K562 (cell line): Measurements from ENCODE around the gene TENM3. TPM values are rescaled to one million over a fixed set of nuclear protein-coding genes. Genes with fewer than 3 reads are reported as not detected.

Source experiments
- ATAC-seq: fragments of 200-7000 bp; cut with Tn5 transposase; 3 replicates; pipeline ENCODE4 v1.9.1; 2020; ENCODE audit warnings: moderate library complexity
- BruUV-seq: library from RNA; stranded (reverse); fragments of 400-500 nt; replicated peaks from 2 replicates; lab custom pipeline; 2021; lab: Mats Ljungman, UMichigan
- CTCF ChIA-PET: fragments of 300-600 bp; formaldehyde crosslinking; extraction: SDS; loops from one replicate; lab custom pipeline; 2021; ENCODE audit warnings: low intra/inter-chr PET ratio; lab: Yijun Ruan, JAX
- POLR2A ChIA-PET: fragments of 300-600, 350-650 bp; sonication (Branson Sonifier 250); formaldehyde crosslinking; extraction: SDS; loops from one replicate; lab custom pipeline; 2021; ENCODE audit warnings: antibody characterized with exemption, inconsistent platforms; lab: Yijun Ruan, JAX
- DNase-seq, 4 experiments: peaks; one replicate each; pipeline versions ENCODE4 v3.0.0 to v3.0.0-alpha.2; 2011 to 2018; ENCODE audit warnings: low spot score in 3 of 4, mixed read lengths in 3 of 4; ENCODE audit errors: extremely low read depth in 1 of 4
- FAIRE-seq: peaks from 2 replicates; lab custom pipeline; 2011; peaks lifted over from hg19 to GRCh38; lab: Jason Lieb, UNC
- H2AFZ ChIP-seq: 2 replicates; pipeline ENCODE4 v1.6.0; 2011; ENCODE audit warnings: low read depth, low read length, control low read depth, inconsistent platforms
- H3K27ac ChIP-seq: fragments of 200-600 bp; 3 replicates; pipeline ENCODE4 v1.8.0; 2011; ENCODE audit warnings: low read depth, mild to moderate bottlenecking, control low read depth, inconsistent platforms, low read length, moderate library complexity, mixed read lengths; ENCODE audit errors: extremely low read depth
- H3K27me3 ChIP-seq, 2 experiments: fragments of 300-600 bp in 1 of 2; 2 replicates in 1 of 2; 3 replicates in 1 of 2; pipeline versions ENCODE4 v1.6.0 to v1.8.0; 2011; ENCODE audit warnings: inconsistent platforms in 2 of 2, low read length in 2 of 2, mild to moderate bottlenecking in 1 of 2, mixed read lengths in 1 of 2, moderate library complexity in 1 of 2; ENCODE audit not compliant: control insufficient read depth in 2 of 2, insufficient read depth in 2 of 2
- H3K36me3 ChIP-seq: fragments of 300-600 bp; 3 replicates; pipeline ENCODE4 v1.8.0; 2011; ENCODE audit warnings: mild to moderate bottlenecking, low read length, inconsistent platforms; ENCODE audit not compliant: control insufficient read depth, insufficient read depth
- H3K4me1 ChIP-seq, 2 experiments: fragments of 200-600 bp in 1 of 2; replicated peaks in 1 of 2; 2 replicates in 1 of 2; 3 replicates in 1 of 2; pipeline versions ENCODE4 v1.5.1 to v1.8.0; 2011; ENCODE audit warnings: inconsistent platforms in 2 of 2, low read length in 2 of 2, mild to moderate bottlenecking in 1 of 2, mixed read lengths in 1 of 2, moderate library complexity in 1 of 2; ENCODE audit not compliant: control insufficient read depth in 2 of 2, insufficient read depth in 2 of 2
- H3K4me2 ChIP-seq: 2 replicates; pipeline ENCODE4 v1.6.1; 2011; ENCODE audit warnings: low read length, control low read depth, inconsistent platforms, mixed read lengths; ENCODE audit not compliant: insufficient read depth
- H3K4me3 ChIP-seq: fragments of 200-600 bp; sonication (generic), shearing (Covaris generic); 2 replicates; pipeline ENCODE4 v1.5.1; 2016; ENCODE audit warnings: control low read depth, inconsistent platforms
- H3K79me2 ChIP-seq: fragments of 200-600 bp; 3 replicates; pipeline ENCODE4 v1.8.0; 2011; ENCODE audit warnings: low read length, inconsistent platforms; ENCODE audit not compliant: control insufficient read depth, insufficient read depth
- H3K9ac ChIP-seq, 2 experiments: 2 replicates each; pipeline versions ENCODE4 v1.6.0 to v1.6.1; 2011; ENCODE audit warnings: low read depth in 2 of 2, low read length in 2 of 2, control low read depth in 1 of 2, inconsistent platforms in 1 of 2, mild to moderate bottlenecking in 1 of 2, mixed read lengths in 1 of 2; ENCODE audit not compliant: insufficient read depth in 1 of 2
- H3K9me1 ChIP-seq: one replicate; pipeline ENCODE4 v1.6.0; 2011; ENCODE audit warnings: inconsistent platforms, mild to moderate bottlenecking, low read length, moderate library complexity; ENCODE audit not compliant: control insufficient read depth, insufficient read depth
- H3K9me3 ChIP-seq: replicated peaks from 2 replicates; pipeline ENCODE4 v1.5.1; 2011; ENCODE audit warnings: low read depth, low read length, inconsistent platforms; ENCODE audit not compliant: control insufficient read depth, insufficient read depth
- H4K20me1 ChIP-seq: replicated peaks from 2 replicates; pipeline ENCODE4 v1.6.1; 2011; ENCODE audit warnings: low read length, inconsistent platforms, mixed read lengths; ENCODE audit not compliant: control insufficient read depth, insufficient read depth
- CAMTA2 ChIP-seq: fragments of 250-450 bp; sonication (Bioruptor Pico); conservative IDR thresholded peaks from 2 replicates; pipeline ENCODE4 v1.5.1; 2022
- CGGBP1 ChIP-seq: fragments of 250-450 bp; sonication (Bioruptor Pico); IDR thresholded peaks from 2 replicates; pipeline ENCODE4 v1.9.0; 2021; ENCODE audit warnings: mild to moderate bottlenecking
- HSF4 ChIP-seq: fragments of 250-450 bp; sonication (Bioruptor Pico); IDR thresholded peaks from 2 replicates; pipeline ENCODE4 v2.1.2; 2022; ENCODE audit warnings: mild to moderate bottlenecking, moderate library complexity, borderline replicate concordance
- KDM5B ChIP-seq: fragments of 200-600 bp; sonication (generic); IDR thresholded peaks from 2 replicates; pipeline ENCODE4 v1.6.1; 2012; ENCODE audit warnings: low read depth, mild to moderate bottlenecking, moderate library complexity, low read length, control low read depth, inconsistent platforms; ENCODE audit not compliant: insufficient replicate concordance
- MAFG ChIP-seq: fragments of 450-650 bp; conservative IDR thresholded peaks from 2 replicates; pipeline ENCODE4 v1.6.1; 2016; ENCODE audit warnings: missing genetic modification characterization, missing compliant biosample characterization
- MIER1 ChIP-seq: fragments of 450-650 bp; IDR thresholded peaks from 2 replicates; pipeline ENCODE4 v1.6.1; 2016; ENCODE audit warnings: antibody characterized with exemption, mild to moderate bottlenecking, low read depth
- PATZ1 ChIP-seq: fragments of 250-450 bp; sonication (Bioruptor Pico); IDR thresholded peaks from 2 replicates; pipeline ENCODE4 v1.5.0; 2020; ENCODE audit warnings: mild to moderate bottlenecking, borderline replicate concordance
- RAD21 ChIP-seq, 2 experiments: fragments of 250-450 bp in 1 of 2; fragments of 450-650 bp in 1 of 2; sonication (Bioruptor Pico) in 1 of 2; formaldehyde crosslinking in 1 of 2; IDR thresholded peaks in 1 of 2; conservative IDR thresholded peaks in 1 of 2; 2 replicates each; pipeline versions ENCODE4 v1.4.0 to v1.8.0; 2020 to 2022; ENCODE audit warnings: mild to moderate bottlenecking in 2 of 2, moderate library complexity in 1 of 2
- RFX5 ChIP-seq: IDR thresholded peaks from 2 replicates; pipeline ENCODE4 v1.6.1; 2011; ENCODE audit warnings: low read depth, mild to moderate bottlenecking, improper control_type of control experiment, low read length
- SIN3A ChIP-seq, 2 experiments: fragments of 150-350 bp in 1 of 2; IDR thresholded peaks; 2 replicates each; pipeline ENCODE4 v1.6.1; 2011 to 2016; ENCODE audit warnings: borderline replicate concordance in 2 of 2, low read depth in 2 of 2, low read length in 2 of 2, mild to moderate bottlenecking in 2 of 2, moderate library complexity in 2 of 2; ENCODE audit not compliant: control insufficient read depth in 1 of 2
- UBTF ChIP-seq, 2 experiments: IDR thresholded peaks; 2 replicates each; pipeline ENCODE4 v1.6.1; 2012; ENCODE audit warnings: improper control_type of control experiment in 2 of 2, low read depth in 2 of 2, low read length in 2 of 2, borderline replicate concordance in 1 of 2
- WHSC1 ChIP-seq: IDR thresholded peaks from one replicate; pipeline ENCODE4 v1.6.1; 2012; ENCODE audit warnings: low read length, control low read depth, inconsistent platforms
- ZEB2 ChIP-seq: fragments of 450-650 bp; IDR thresholded peaks from 2 replicates; pipeline ENCODE4 v1.6.1; 2016
- ZFP30 ChIP-seq: fragments of 250-450 bp; sonication (Bioruptor Pico); IDR thresholded peaks from 2 replicates; pipeline ENCODE4 v1.8.0; 2022; ENCODE audit warnings: moderate library complexity, mild to moderate bottlenecking, inconsistent platforms, borderline replicate concordance
- ZNF232 ChIP-seq: sonication (generic); formaldehyde crosslinking; IDR thresholded peaks from 2 replicates; pipeline ENCODE4 v1.8.0; 2022; ENCODE audit warnings: mild to moderate bottlenecking, missing genetic modification reagents
- ZSCAN29 ChIP-seq: fragments of 450-650 bp; IDR thresholded peaks from 2 replicates; pipeline ENCODE4 v1.6.1; 2017
- WGBS: fragments of 100-300 bp; shearing (Covaris generic); methylation state at CpG from one replicate; pipeline ENCODE4 v1.1.6; 2016; ENCODE audit warnings: low coverage, mixed read lengths; ENCODE audit not compliant: insufficient coverage; ENCODE audit errors: missing lambda C conversion rate; 5-methylcytosine and 5-hydroxymethylcytosine counted together
- in situ Hi-C: fragments of 300-500 bp; cut with MboI; formaldehyde crosslinking; loops from 4 replicates; pipeline ENCODE4 v1.15.0; 2018; ENCODE audit warnings: inconsistent platforms, mixed read lengths
- intact Hi-C: fragments of 100-400 bp; cut with micrococcal nuclease; formaldehyde crosslinking; loops from 2 replicates; pipeline ENCODE4 v1.14.2; 2022
- polyA plus RNA-seq, 8 experiments: library from polyadenylated mRNA; depleted of rRNA in 4 of 8; stranded (reverse) in 5 of 8; unstranded in 3 of 8; fragments of >200 nt; fragmentation: Nextera tagmentation in 2 of 8; fragmentation: Illumina TruSeq in 1 of 8; extraction: Ambion mirVana in 2 of 8; extraction: Trizol in 1 of 8; gene quantifications; 2 replicates each; pipeline versions ENCODE4 v1.2.1 to v1.2.3, GENCODE V29; 2011 to 2014; ENCODE audit warnings: inconsistent platforms in 1 of 8, missing spikeins in 1 of 8
- total RNA-seq, 7 experiments: library from RNA; depleted of rRNA in 6 of 7; stranded (reverse); fragments of >200 nt in 6 of 7; fragmentation: Illumina TruSeq in 2 of 7; extraction: Trizol in 2 of 7; gene quantifications; 2 replicates each; pipeline versions ENCODE4 v1.2.1 to v1.2.3, GENCODE V29; 2011 to 2021; ENCODE audit warnings: low replicate concordance in 1 of 7
- TF ChIP-seq, protein P1 (sequence below), 2 experiments: fragments of 450-650 bp; IDR thresholded peaks; 2 replicates each; pipeline ENCODE4 v1.6.1; 2016

TENM3 gene
- total and polyA plus RNA-seq, 9 of the 15 experiments (the other 6 are each of a cell fraction or from before 2014, with no cell fraction given), result 0.01 to 0.02 TPM; not detected in 7

GRCh38 chr4:182662551-182662950, 419.3 kb downstream of the TENM3 start:
- no peaks in the 10 kb centered on the region for H3K36me3 ChIP-seq
- no peak for TF ChIP-seq MAFG (tag)
- no peak for TF ChIP-seq ZSCAN29
- TF ChIP-seq, protein P1, sequence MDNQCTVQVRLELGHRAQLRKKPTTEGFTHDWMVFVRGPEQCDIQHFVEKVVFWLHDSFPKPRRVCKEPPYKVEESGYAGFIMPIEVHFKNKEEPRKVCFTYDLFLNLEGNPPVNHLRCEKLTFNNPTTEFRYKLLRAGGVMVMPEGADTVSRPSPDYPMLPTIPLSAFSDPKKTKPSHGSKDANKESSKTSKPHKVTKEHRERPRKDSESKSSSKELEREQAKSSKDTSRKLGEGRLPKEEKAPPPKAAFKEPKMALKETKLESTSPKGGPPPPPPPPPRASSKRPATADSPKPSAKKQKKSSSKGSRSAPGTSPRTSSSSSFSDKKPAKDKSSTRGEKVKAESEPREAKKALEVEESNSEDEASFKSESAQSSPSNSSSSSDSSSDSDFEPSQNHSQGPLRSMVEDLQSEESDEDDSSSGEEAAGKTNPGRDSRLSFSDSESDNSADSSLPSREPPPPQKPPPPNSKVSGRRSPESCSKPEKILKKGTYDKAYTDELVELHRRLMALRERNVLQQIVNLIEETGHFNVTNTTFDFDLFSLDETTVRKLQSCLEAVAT (IDR thresholded peaks at IDR 0.05), result no peak
- no peak for TF ChIP-seq SIN3A (IDR thresholded peaks at IDR 0.05; ENCODE audit: borderline replicate concordance in 2 of 2, control insufficient read depth in 1 of 2, low read depth in 2 of 2, low read length in 2 of 2)
- no peak for TF ChIP-seq WHSC1
- TF ChIP-seq RFX5, result no peak
- no peak for TF ChIP-seq PATZ1
- no peak for TF ChIP-seq ZFP30 (CRISPR knock-in tag)
- no peak for TF ChIP-seq HSF4
- TF ChIP-seq CAMTA2 (CRISPR knock-in tag), result no peak
- no peak for TF ChIP-seq KDM5B
- no peak for TF ChIP-seq CGGBP1 (CRISPR knock-in tag)
- no peak for TF ChIP-seq UBTF (IDR thresholded peaks at IDR 0.05; ENCODE audit: borderline replicate concordance in 1 of 2, low read depth in 2 of 2, low read length in 2 of 2)
- no peak for TF ChIP-seq RAD21 (CRISPR knock-in tag; conservative IDR thresholded peaks at IDR 0.05 in 1 of 2, IDR thresholded peaks at IDR 0.05 in 1 of 2)
- TF ChIP-seq ZNF232, result no peak
- TF ChIP-seq ZEB2, result no peak
- TF ChIP-seq MIER1, result no peak
- TF ChIP-seq, all 486 proteins: peak for 0
- POLR2A ChIA-PET, result no interaction called here
- WGBS, result 0% methylated on average over 2 of the region's 2 CpGs
- no peak overlapping the region for H3K4me2 ChIP-seq
- no peak overlapping the region for H3K4me3 ChIP-seq
- CTCF ChIA-PET, result no interaction called here
- no peaks in the 10 kb centered on the region for H4K20me1 ChIP-seq
- no peak overlapping the region for H2AFZ ChIP-seq
- DNase-seq (no peak), ATAC-seq (no peak), FAIRE-seq (no peak)
- in situ Hi-C loops (no loop called here), intact Hi-C loops (no loop called here)
- H3K4me1 ChIP-seq, result no peaks in the 10 kb centered on the region
- H3K27ac ChIP-seq, result no peak overlapping the region
- no TSS peak for BruUV-seq
- no peaks in the 10 kb centered on the region for H3K9me3 ChIP-seq
- H3K27me3 ChIP-seq, result no peaks in the 10 kb centered on the region
- no peak overlapping the region for H3K9ac ChIP-seq
- H3K79me2 ChIP-seq, result no peaks in the 10 kb centered on the region
- H3K9me1 ChIP-seq, result no peaks in the 10 kb centered on the region
